Stomach (tissue), 4 donors: ENCODE measurements around the gene TRIM26.

Experiments
- CTCF ChIP-seq, 7 experiments: fragments of 450-650 bp in 4 of 7; fragments of 200-600 bp in 3 of 7; sonication (generic) in 3 of 7; IDR thresholded peaks; one replicate each; pipeline ENCODE4 v1.5.1; 2016 to 2019; ENCODE audit warnings: antibody characterized with exemption in 7 of 7, control low read depth in 2 of 7, mild to moderate bottlenecking in 1 of 7
- POLR2A ChIP-seq, 4 donors: fragments of 450-650 bp; IDR thresholded peaks; one replicate each; pipeline ENCODE4 v1.6.1; 2016; ENCODE audit warnings: antibody characterized with exemption in 4 of 4, control low read depth in 2 of 4, mild to moderate bottlenecking in 1 of 4, moderate library complexity in 1 of 4
- POLR2AphosphoS5 ChIP-seq, 3 donors: sonication (generic); formaldehyde crosslinking; IDR thresholded peaks; one replicate each; pipeline ENCODE4 v1.6.1; 2016; ENCODE audit warnings: antibody characterized with exemption in 3 of 3

GRCh38 chr6:30200551-30201281, 12.5 kb downstream of the TRIM26 start:
- TF ChIP-seq CTCF (IDR thresholded peaks at IDR 0.05) (no peak), POLR2AphosphoS5 (IDR thresholded peaks at IDR 0.05) (no peak), POLR2A (IDR thresholded peaks at IDR 0.05) (no peak)
